Spleen (tissue), 7 donors: ENCODE data around the gene MKNK1.

ENCODE experiments used
- CTCF ChIP-seq, 11 experiments: fragments of 200-600 bp in 7 of 11; fragments of 450-650 bp in 4 of 11; sonication (generic) in 4 of 11; IDR thresholded peaks in 8 of 11; conservative IDR thresholded peaks in 3 of 11; 1 replicate in 7 of 11; 2 replicates in 4 of 11; pipeline versions ENCODE4 v1.4.0 to v1.8.0; 2016 to 2021; ENCODE audit warnings: antibody characterized with exemption in 11 of 11, inconsistent platforms in 4 of 11, mild to moderate bottlenecking in 1 of 11
- POLR2A ChIP-seq, 3 donors: fragments of 450-650 bp; IDR thresholded peaks; one replicate each; pipeline ENCODE4 v1.5.1; 2017; ENCODE audit warnings: antibody characterized with exemption in 3 of 3, mild to moderate bottlenecking in 1 of 3
- POLR2AphosphoS5 ChIP-seq, 3 donors: sonication (generic); formaldehyde crosslinking; IDR thresholded peaks; one replicate each; pipeline ENCODE4 v1.5.1; 2017; ENCODE audit warnings: antibody characterized with exemption in 3 of 3
- donor health status: DM: no; HTN: no; CAD: no; lungs with moderate emphysema.
- donor health status: DM: no; HTN: no; CAD: no.
- donor health status: DM: no; HTN: no; CAD: no.

GRCh38 chr1:46510998-46511365 is 93.1 kb downstream of the MKNK1 start:
- TF ChIP-seq POLR2A (IDR thresholded peaks at IDR 0.05), result no peak
- TF ChIP-seq CTCF (IDR thresholded peaks at IDR 0.05 in 8 of 11, conservative IDR thresholded peaks at IDR 0.05 in 3 of 11), result no peak
- no peak for TF ChIP-seq POLR2AphosphoS5 (IDR thresholded peaks at IDR 0.05)
